CD4-positive, alpha-beta T cell treated with Interleukin-1 beta for 1 hour (primary cell): ENCODE measurements around the gene HACL1.

Source experiments
- DNase-seq, 2 donors: peaks; one replicate each; pipeline ENCODE4 v3.0.0-alpha.2; 2020 to 2022

Gene HACL1

DNA sequence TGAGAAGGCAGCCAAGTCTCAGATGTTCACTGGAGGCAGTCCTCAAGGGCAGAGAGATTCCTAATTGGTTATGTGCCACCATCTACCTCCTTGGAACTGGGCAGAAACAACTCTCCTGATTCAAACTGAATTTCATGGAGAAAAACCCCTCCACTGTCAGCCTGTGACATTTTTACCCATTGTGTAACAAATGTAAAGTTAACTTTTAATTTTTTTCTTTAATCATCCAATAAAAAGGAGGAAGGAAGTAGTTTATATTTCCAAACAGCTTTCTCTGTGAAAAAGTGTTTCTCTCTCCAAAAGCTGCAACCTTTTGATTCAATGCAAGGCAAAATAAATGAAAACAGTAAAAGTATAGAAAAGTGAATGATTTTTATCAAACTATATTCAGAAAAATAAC lies 79.4 kb downstream of the HACL1 start:
- DNase-seq, result no peak

GRCh38 chr3:15521573-15521965 lies 79.8 kb downstream of the HACL1 start, which contains the start of gene COLQ:
COLQ (minus strand) TSS chr3:15521706; CDS start chr3:15521625, 81 bp downstream.
- peak in 1 of 2 donors; percentile 9 for DNase-seq

DNA sequence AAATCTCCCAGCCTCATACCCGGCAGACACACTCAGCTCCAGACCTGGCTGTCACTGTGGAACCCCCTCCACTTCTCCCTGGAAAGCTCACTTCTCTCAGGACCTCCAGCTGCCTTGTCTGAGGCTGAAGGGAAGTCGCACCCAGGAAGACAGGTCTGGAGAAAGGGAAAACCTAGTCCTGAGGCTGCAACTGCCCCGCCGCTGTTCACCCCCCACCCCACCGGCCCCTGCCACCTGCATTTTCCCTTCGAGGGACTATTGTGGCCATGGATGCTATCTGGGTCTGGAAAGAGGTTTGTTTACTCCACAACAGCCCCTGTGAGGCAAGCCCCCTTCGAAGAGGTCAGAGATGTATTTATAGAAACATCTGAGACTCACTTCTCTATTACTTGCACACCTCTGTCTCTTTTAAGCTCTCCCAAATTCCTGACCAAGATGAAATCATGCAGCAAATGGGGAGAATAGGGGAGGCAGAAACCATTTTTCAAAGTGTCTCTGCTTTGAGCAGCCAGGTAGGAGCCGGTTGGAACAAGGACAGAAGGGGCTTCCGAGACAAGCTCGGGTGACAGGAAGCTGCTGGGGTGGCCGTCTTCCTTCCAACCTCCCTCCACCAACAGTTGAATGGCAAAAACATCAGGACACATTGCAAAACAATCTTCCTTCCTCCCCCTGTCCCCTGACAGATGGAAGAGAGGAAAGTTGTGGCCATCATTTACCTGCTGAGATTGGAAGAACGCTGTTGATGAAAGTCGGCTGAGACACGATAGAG lies 80.4 kb downstream of the HACL1 start:
- no peak for DNase-seq

- peak; percentile 14 to 21 for DNase-seq
Observed at GRCh38 chr3:15520185-15520584, 81.2 kb downstream of the HACL1 start.

DNA sequence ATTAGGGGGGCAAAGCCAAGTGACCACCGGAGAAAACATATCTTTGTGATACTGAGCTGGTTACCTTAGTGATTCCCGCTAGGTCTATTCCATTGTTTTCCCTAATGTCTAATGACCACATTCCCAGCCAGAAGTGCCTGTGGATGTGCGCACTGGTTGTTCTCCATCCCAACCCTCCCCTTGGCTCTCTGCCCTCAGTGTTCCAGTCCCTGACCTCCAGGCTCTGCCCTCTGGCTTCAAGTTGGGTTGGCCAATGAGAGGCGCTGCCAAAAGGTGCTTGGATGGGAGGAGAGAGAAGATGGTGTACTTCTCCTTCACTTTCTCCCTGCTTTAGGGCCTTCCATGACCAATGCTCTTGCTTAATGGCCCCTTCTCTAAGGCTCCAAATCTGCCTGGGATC lies 82.3 kb downstream of the HACL1 start:
- no peak for DNase-seq

GRCh38 chr3:15514663-15515340 lies 86.6 kb downstream of the HACL1 start:
- DNase-seq, result no peak

DNA sequence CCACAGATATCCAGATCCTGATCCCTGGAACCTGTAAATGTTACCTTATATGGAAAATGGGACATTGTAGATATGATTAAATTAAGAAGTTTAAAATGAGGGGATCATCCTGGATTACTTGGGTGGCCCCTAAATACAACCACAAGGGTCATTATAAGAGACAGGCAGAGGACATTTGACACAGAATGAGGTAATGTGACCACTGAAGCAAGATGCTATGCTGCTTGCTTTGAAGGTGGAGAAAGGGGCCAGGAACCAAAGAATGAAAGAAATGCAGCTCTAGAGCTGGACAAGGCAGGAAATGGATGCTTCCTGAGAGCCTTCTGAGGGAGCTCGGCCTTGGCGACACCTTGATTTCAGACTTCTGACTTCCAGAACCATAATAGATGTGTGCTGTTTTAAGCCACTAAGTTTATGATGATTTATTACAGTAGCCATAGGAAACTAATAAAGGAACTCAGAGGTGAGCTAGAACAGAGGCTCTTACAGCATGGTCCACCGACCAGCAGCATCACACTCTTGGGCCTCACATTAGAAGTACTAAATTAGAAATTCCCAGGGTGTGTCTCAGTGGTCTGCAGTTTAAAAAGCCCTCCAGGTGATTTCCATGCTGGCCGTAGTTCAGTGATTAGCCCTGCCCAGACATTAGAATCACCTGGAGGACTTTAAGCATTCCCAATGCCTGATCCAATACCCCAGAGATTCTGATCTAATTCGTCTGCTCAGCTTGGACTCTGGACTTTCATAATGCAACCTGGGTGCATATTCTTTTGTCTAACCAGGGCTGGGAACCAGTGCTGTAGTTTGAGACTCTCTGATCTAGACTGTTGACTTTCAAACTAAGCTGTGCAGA lies 87.3 kb downstream of the HACL1 start:
- DNase-seq, result no peak

- no peak for DNase-seq
Observed at GRCh38 chr3:15513116-15513515, 88.3 kb downstream of the HACL1 start.

DNA sequence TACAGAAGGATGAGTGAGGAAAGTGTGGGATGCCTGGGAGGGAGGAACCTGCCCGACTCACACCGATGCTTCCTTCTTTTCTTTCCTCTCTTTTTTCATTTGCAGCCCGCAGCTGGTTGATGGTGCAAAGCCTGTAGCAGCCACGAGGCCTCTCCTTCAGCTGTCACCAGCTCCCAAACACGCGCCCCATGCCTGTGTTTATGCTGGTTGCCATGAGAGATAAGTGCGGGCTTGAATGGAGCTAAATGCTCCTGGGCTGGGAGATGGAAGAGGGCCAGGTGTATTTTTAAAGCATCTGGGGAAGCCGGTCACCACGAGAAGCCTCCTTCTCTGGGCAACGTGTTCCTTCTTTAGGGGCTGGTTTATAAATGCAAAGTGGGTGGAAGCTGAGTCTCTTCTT lies 89.2 kb downstream of the HACL1 start:
- no peak for DNase-seq

DNA sequence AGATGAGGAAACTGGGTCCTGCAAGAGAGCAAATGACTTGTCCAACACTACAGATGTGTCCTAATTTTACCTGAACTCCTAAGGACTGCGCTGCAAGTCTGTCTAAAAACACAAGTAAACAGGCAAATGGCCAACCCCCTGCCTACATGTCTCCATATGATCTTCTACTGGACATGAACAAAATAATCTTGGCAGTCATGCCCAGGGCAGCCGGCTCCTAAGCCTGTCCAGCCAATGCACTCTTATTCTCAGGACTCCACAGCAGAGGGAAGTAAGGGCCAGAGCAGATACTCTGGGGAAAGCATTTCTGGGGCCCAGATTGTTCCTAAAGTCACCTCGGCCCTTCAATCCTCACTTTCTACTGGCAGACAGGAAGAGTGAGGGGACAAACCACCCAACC lies 90.2 kb downstream of the HACL1 start:
- no peak for DNase-seq
